ENCODE data around the gene CAMLG. TPM values are rescaled to one million over a fixed set of nuclear protein-coding genes. Genes with fewer than 3 reads are reported as not detected.

CAMLG gene
- total RNA-seq, 1 donor from 2014 or later: 48.8 TPM

GRCh38 chr5:134794819-134795218 is 56.5 kb downstream of the CAMLG start:
- H3K4me3 Mint-ChIP-seq: no peak overlapping the region
- no peak overlapping the region for H3K27ac Mint-ChIP-seq
- peaks cover 54% of the 10 kb centered on the region for H3K36me3 Mint-ChIP-seq
- no peaks in the 10 kb centered on the region for H3K27me3 Mint-ChIP-seq (ENCODE audit: low read depth)
- H3K9me3 Mint-ChIP-seq: no peaks in the 10 kb centered on the region
- peaks cover 6% of the 10 kb centered on the region for H3K4me1 Mint-ChIP-seq
- DNase-seq (ENCODE audit: low spot score in 2 of 2, unreplicated experiment in 2 of 2): no peak
- TF ChIP-seq CTCF (IDR thresholded peaks at IDR 0.05; ENCODE audit: unreplicated experiment): no peak

GRCh38 chr5:134798468-134798867 is 60.1 kb downstream of the CAMLG start:
- no peak for DNase-seq (ENCODE audit: low spot score in 2 of 2, unreplicated experiment in 2 of 2)
- Mint-ChIP-seq H3K9me3 (no peaks in the 10 kb centered on the region), H3K36me3 (peaks cover 50% of the 10 kb centered on the region), H3K27me3 (ENCODE audit: low read depth) (no peaks in the 10 kb centered on the region), H3K27ac (no peak overlapping the region), H3K4me1 (peaks cover 6% of the 10 kb centered on the region), H3K4me3 (no peak overlapping the region)
- TF ChIP-seq CTCF (IDR thresholded peaks at IDR 0.05; ENCODE audit: unreplicated experiment): no peak

Other genes starting within 250 kb of the CAMLG start
- 24.7 to 26.4 TPM (median 25.2 TPM) in 3 replicates for gene JADE2, start 212.9 kb upstream of the CAMLG start, total RNA-seq
- gene SAR1B, start 105.7 kb upstream of the CAMLG start, total RNA-seq: 26.1 to 30.4 TPM (median 30.2 TPM) in 3 replicates
- 27.4 to 29.5 TPM (median 29.3 TPM) in 3 replicates for gene SEC24A, start 89.8 kb upstream of the CAMLG start, total RNA-seq
- gene DDX46, start 20.2 kb downstream of the CAMLG start, total RNA-seq: 61.3 to 64.9 TPM (median 61.7 TPM) in 3 replicates
- 75.4 to 85.4 TPM (median 83.4 TPM) in 3 replicates for gene C5orf24, start 107.4 kb downstream of the CAMLG start, total RNA-seq
- 46.3 to 51.6 TPM (median 48.9 TPM) in 3 replicates for gene TXNDC15, start 135.8 kb downstream of the CAMLG start, total RNA-seq
- 15.7 to 18.5 TPM (median 15.9 TPM) in 3 replicates for gene PCBD2, start 166.6 kb downstream of the CAMLG start, total RNA-seq
- 1.1 to 1.5 TPM (median 1.4 TPM) in 3 replicates for gene CATSPER3, start 229.4 kb downstream of the CAMLG start, total RNA-seq